MCF 10A (cell line): ENCODE measurements around the gene VAMP2. TPM values are rescaled to one million over a fixed set of nuclear protein-coding genes. Genes with fewer than 3 reads are reported as not detected.

ENCODE experiments used
- BruUV-seq: library from RNA; stranded (reverse); fragments of 400-500 nt; replicated peaks from 2 replicates; lab custom pipeline; 2021; lab: Mats Ljungman, UMichigan
- CTCF ChIA-PET: fragments of 300-600 bp; sonication (Branson Sonifier 250); formaldehyde crosslinking; extraction: SDS; loops from one replicate; lab custom pipeline; 2021; ENCODE audit warnings: antibody characterized with exemption, inconsistent platforms; lab: Yijun Ruan, JAX
- POLR2A ChIA-PET: fragments of 300-600, 350-650 bp; sonication (Branson Sonifier 250); formaldehyde crosslinking; extraction: SDS; loops from one replicate; lab custom pipeline; 2020; ENCODE audit warnings: antibody characterized with exemption, inconsistent platforms; lab: Yijun Ruan, JAX
- DNase-seq: peaks from one replicate; pipeline ENCODE4 v3.0.0-alpha.2; 2018; ENCODE audit not compliant: unreplicated experiment
- H3K27ac Mint-ChIP-seq: one replicate; pipeline ENCODE4 v1.8.0; 2022; ENCODE audit warnings: mild to moderate bottlenecking, low read depth, mixed read lengths; ENCODE audit not compliant: unreplicated experiment
- H3K27me3 Mint-ChIP-seq: one replicate; pipeline ENCODE4 v1.8.0; 2022; ENCODE audit warnings: mixed read lengths; ENCODE audit not compliant: insufficient read depth, unreplicated experiment
- H3K36me3 Mint-ChIP-seq: one replicate; pipeline ENCODE4 v1.8.0; 2022; ENCODE audit warnings: mild to moderate bottlenecking, moderate library complexity, mixed read lengths; ENCODE audit not compliant: insufficient read depth, unreplicated experiment
- H3K4me1 Mint-ChIP-seq: one replicate; pipeline ENCODE4 v1.8.0; 2022; ENCODE audit warnings: mixed read lengths; ENCODE audit not compliant: insufficient read depth, unreplicated experiment
- H3K4me3 Mint-ChIP-seq: one replicate; pipeline ENCODE4 v1.8.0; 2022; ENCODE audit warnings: mild to moderate bottlenecking, moderate library complexity, mixed read lengths; ENCODE audit not compliant: unreplicated experiment
- H3K9me3 Mint-ChIP-seq: one replicate; pipeline ENCODE4 v1.8.0; 2022; ENCODE audit warnings: mixed read lengths; ENCODE audit not compliant: unreplicated experiment
- CTCF ChIP-seq: fragments of 200-600 bp; IDR thresholded peaks from one replicate; pipeline ENCODE4 v1.8.0; 2022; ENCODE audit warnings: antibody characterized with exemption, mild to moderate bottlenecking; ENCODE audit not compliant: unreplicated experiment
- intact Hi-C: fragments of 100-400 bp; cut with micrococcal nuclease; formaldehyde crosslinking; loops from 2 replicates; pipeline ENCODE4 v1.14.1; 2022
- total RNA-seq: library from RNA; stranded (reverse); gene quantifications from 2 replicates; pipeline ENCODE4 v1.2.3, GENCODE V29; 2022

The VAMP2 gene
- total RNA-seq, 1 experiment from 2014 or later = 37.7 TPM

- peak within 1 kb of the TSS; percentile 98 for H3K27ac Mint-ChIP-seq
- intact Hi-C loops = loop anchor here (1.0 to 2.0 kb wide), 3 partner anchors 24 to 45 kb away; no protein-coding TSS in a partner anchor
- no peak for TF ChIP-seq CTCF
- peak; percentile 87 for DNase-seq
- H3K4me3 Mint-ChIP-seq = peak within 1 kb of the TSS; percentile 77
- no peaks in the 10 kb centered on the region for H3K27me3 Mint-ChIP-seq
- ChIA-PET CTCF (interaction anchor here (0.6 to 6.7 kb wide), 19 partner anchors 12 to 641 kb away, joined by 3 to 67 read pairs (median 10); partner anchors contain the start of gene ALOX12B), POLR2A (interaction anchor here (0.7 to 6.4 kb wide), 29 partner anchors 11 to 435 kb away, joined by 3 to 172 read pairs (median 6); partner anchors contain the start of genes BORCS6, CHD3, CNTROB and CTC1)
- H3K36me3 Mint-ChIP-seq = peaks cover 28% of the 10 kb centered on the region
- peaks cover 25% of the 10 kb centered on the region for H3K4me1 Mint-ChIP-seq
- BruUV-seq = TSS peak; percentile 26
- H3K9me3 Mint-ChIP-seq = no peaks in the 10 kb centered on the region
These were observed 44.6 kb downstream of the VAMP2 start, which contains the start of gene ALOXE3 for GRCh38 chr17:8117980-8118768. Gene ALOXE3, minus strand, starts transcription at chr17:8118514. Its CDS starts 524 bp downstream, at chr17:8117990.

- ChIA-PET POLR2A (interaction anchor here (0.7 to 6.4 kb wide), 17 partner anchors 11 to 431 kb away, joined by 3 to 172 read pairs (median 13); partner anchors contain the start of genes BORCS6, CTC1, PER1 and PFAS), CTCF (interaction anchor here (0.6 to 6.7 kb wide), 14 partner anchors 12 to 641 kb away, joined by 3 to 67 read pairs (median 12); partner anchors contain the start of gene ALOX12B)
- BruUV-seq = no TSS peak
- H3K27ac Mint-ChIP-seq = peak overlapping the region; percentile 98
- no peaks in the 10 kb centered on the region for H3K27me3 Mint-ChIP-seq
- H3K9me3 Mint-ChIP-seq = no peaks in the 10 kb centered on the region
- no peak for DNase-seq
- no peak for TF ChIP-seq CTCF
- H3K4me1 Mint-ChIP-seq = peaks cover 25% of the 10 kb centered on the region
- intact Hi-C loops = no loop called here
- H3K4me3 Mint-ChIP-seq = peak overlapping the region; percentile 77
- peaks cover 28% of the 10 kb centered on the region for H3K36me3 Mint-ChIP-seq
These were observed 45.3 kb downstream of the VAMP2 start for GRCh38 chr17:8117367-8117979.

- no peak for DNase-seq
- intact Hi-C loops = no loop called here
- no peak for TF ChIP-seq CTCF
- no peak overlapping the region for H3K27ac Mint-ChIP-seq
- peaks cover 28% of the 10 kb centered on the region for H3K36me3 Mint-ChIP-seq
- no peaks in the 10 kb centered on the region for H3K9me3 Mint-ChIP-seq
- H3K4me1 Mint-ChIP-seq = peaks cover 25% of the 10 kb centered on the region
- ChIA-PET CTCF (interaction anchor here (0.8 to 6.7 kb wide), 7 partner anchors 13 to 181 kb away, joined by 3 to 67 read pairs (median 5); no protein-coding TSS in a partner anchor), POLR2A (interaction anchor here (1.0 to 6.4 kb wide), 9 partner anchors 10 to 132 kb away, joined by 3 to 172 read pairs (median 30); partner anchors contain the start of genes BORCS6, CTC1, PER1 and PFAS)
- BruUV-seq = no TSS peak
- H3K27me3 Mint-ChIP-seq = no peaks in the 10 kb centered on the region
- H3K4me3 Mint-ChIP-seq = no peak overlapping the region
These were observed 46.0 kb downstream of the VAMP2 start for GRCh38 chr17:8116776-8117175.
